SK-N-SH (cell line): ENCODE measurements around the gene TUBA1B.

Experiments
- CTCF ChIP-seq: fragments of 200-600 bp; sonication (generic); IDR thresholded peaks from 2 replicates; pipeline ENCODE4 v1.6.1; 2017; ENCODE audit warnings: antibody characterized with exemption, mild to moderate bottlenecking, moderate library complexity
- EP300 ChIP-seq, 2 experiments: IDR thresholded peaks; 2 replicates each; pipeline versions ENCODE4 v1.4.0 to v1.6.1; 2012; ENCODE audit warnings: borderline replicate concordance in 1 of 2, low read depth in 1 of 2, low read length in 1 of 2
- EZH2phosphoT487 ChIP-seq: fragments of 200-600 bp; sonication (generic); IDR thresholded peaks from 2 replicates; pipeline ENCODE4 v1.6.1; 2017; ENCODE audit warnings: low read depth, mixed run types, mild to moderate bottlenecking, antibody characterized with exemption, moderate library complexity, borderline replicate concordance
- NFIC ChIP-seq: IDR thresholded peaks from 2 replicates; pipeline ENCODE4 v1.4.0; 2012; ENCODE audit warnings: borderline replicate concordance
- RFX5 ChIP-seq: IDR thresholded peaks from 2 replicates; pipeline ENCODE4 v1.6.1; 2012; ENCODE audit warnings: mild to moderate bottlenecking, improper control_type of control experiment, low read length
- TAF1 ChIP-seq: IDR thresholded peaks from 2 replicates; pipeline ENCODE4 v1.6.1; 2012; ENCODE audit warnings: low read depth, mild to moderate bottlenecking, low read length, moderate library complexity, borderline replicate concordance

- TF ChIP-seq RFX5 (no peak), CTCF (no peak), EP300 (IDR thresholded peaks at IDR 0.05; ENCODE audit: borderline replicate concordance in 1 of 2, low read depth in 1 of 2, low read length in 1 of 2) (no peak), TAF1 (no peak), EZH2phosphoT487 (no peak), NFIC (no peak)
Observed at GRCh38 chr12:49111206-49111605, 20.0 kb downstream of the TUBA1B start.
